DMS53 treated with DMSO at 0.1 percent for 48 hours (cell line): ENCODE results near the gene ERGIC2.
"Not testable (repeated sequence)": the region's sequence is repeated elsewhere in the genome, so short reads cannot be mapped to it uniquely, and the experiment has no call there.

Experiments
- DNase-seq: peaks from one replicate; lab custom pipeline; 2025; ENCODE audit not compliant: unreplicated experiment; lab: John Stamatoyannopoulos, UW

Gene ERGIC2

GRCh38 chr12:29380536-29381523 lies at the start of gene ERGIC2:
Gene ERGIC2 (minus strand): TSS chr12:29381172. CDS start chr12:29371633, 9,539 bp downstream.
- peak; percentile 100 for DNase-seq

- DNase-seq: no peak
Measured at GRCh38 chr12:29430716-29431044, 49.7 kb upstream of the ERGIC2 start.

- DNase-seq: no peak
Measured at GRCh38 chr12:29429999-29430715, 49.2 kb upstream of the ERGIC2 start.

GRCh38 chr12:29428633-29429032 lies 47.7 kb upstream of the ERGIC2 start:
- peak; percentile 39 for DNase-seq

GRCh38 chr12:29427964-29428363 lies 47.0 kb upstream of the ERGIC2 start:
- DNase-seq: no peak

GRCh38 chr12:29426498-29426897 lies 45.5 kb upstream of the ERGIC2 start:
- no peak for DNase-seq

GRCh38 chr12:29425722-29426121 lies 44.8 kb upstream of the ERGIC2 start:
- DNase-seq: no peak

- no peak for DNase-seq
Measured at GRCh38 chr12:29416748-29417147, 35.8 kb upstream of the ERGIC2 start.

GRCh38 chr12:29415111-29415510 lies 34.1 kb upstream of the ERGIC2 start:
- no peak for DNase-seq

- no peak for DNase-seq
Measured at GRCh38 chr12:29414368-29414767, 33.4 kb upstream of the ERGIC2 start.

GRCh38 chr12:29405561-29405960 lies 24.6 kb upstream of the ERGIC2 start:
- no peak for DNase-seq

GRCh38 chr12:29403991-29404390 lies 23.0 kb upstream of the ERGIC2 start:
- no peak for DNase-seq

GRCh38 chr12:29402437-29402836 lies 21.5 kb upstream of the ERGIC2 start:
- DNase-seq: no peak

GRCh38 chr12:29398495-29398894 lies 17.5 kb upstream of the ERGIC2 start:
- no peak for DNase-seq

- DNase-seq: no peak
Measured at GRCh38 chr12:29396774-29397173, 15.8 kb upstream of the ERGIC2 start.

GRCh38 chr12:29395356-29395755 lies 14.4 kb upstream of the ERGIC2 start:
- DNase-seq: no peak

GRCh38 chr12:29390419-29390818 lies 9.4 kb upstream of the ERGIC2 start:
- DNase-seq: peak; percentile 72

GRCh38 chr12:29389295-29389919 lies 8.4 kb upstream of the ERGIC2 start:
- no peak for DNase-seq

GRCh38 chr12:29386084-29386680 lies 5.2 kb upstream of the ERGIC2 start:
- not testable (repeated sequence) for DNase-seq

GRCh38 chr12:29385194-29385593 lies 4.2 kb upstream of the ERGIC2 start:
- DNase-seq: not testable (repeated sequence)

- no peak for DNase-seq
Measured at GRCh38 chr12:29382251-29382650, 1.3 kb upstream of the ERGIC2 start.
